GM18511 (cell line): ENCODE measurements around the gene UTF1.

ENCODE experiments used
- ATAC-seq: cut with Tn5 transposase; IDR thresholded peaks from one replicate; pipeline ENCODE4 v1.9.1; 2021; ENCODE audit warnings: mild to moderate bottlenecking, moderate library complexity; ENCODE audit not compliant: unreplicated experiment

UTF1 gene

GRCh38 chr10:133196221-133196915 is 33.6 kb upstream of the UTF1 start:
- no peak for ATAC-seq

GRCh38 chr10:133196936-133197758 is 32.9 kb upstream of the UTF1 start:
- no peak for ATAC-seq

GRCh38 chr10:133197786-133198185 is 32.2 kb upstream of the UTF1 start:
- no peak for ATAC-seq

- ATAC-seq, result no peak
These were observed 31.8 kb upstream of the UTF1 start for GRCh38 chr10:133198206-133198605.

GRCh38 chr10:133198621-133199487 is 31.2 kb upstream of the UTF1 start:
- no peak for ATAC-seq

GRCh38 chr10:133199488-133199885 is 30.5 kb upstream of the UTF1 start:
- no peak for ATAC-seq

GRCh38 chr10:133199992-133200611 is 29.9 kb upstream of the UTF1 start:
- no peak for ATAC-seq

GRCh38 chr10:133200621-133201031 is 29.4 kb upstream of the UTF1 start:
- no peak for ATAC-seq

GRCh38 chr10:133201151-133201947 is 28.7 kb upstream of the UTF1 start:
- ATAC-seq, result no peak

- ATAC-seq, result no peak
These were observed 27.9 kb upstream of the UTF1 start for GRCh38 chr10:133201948-133202725.

- ATAC-seq, result no peak
These were observed 27.0 kb upstream of the UTF1 start for GRCh38 chr10:133202778-133203651.

GRCh38 chr10:133203652-133204195 is 26.3 kb upstream of the UTF1 start:
- no peak for ATAC-seq

- ATAC-seq, result no peak
These were observed 25.6 kb upstream of the UTF1 start for GRCh38 chr10:133204226-133205015.

GRCh38 chr10:133205146-133205545 is 24.9 kb upstream of the UTF1 start:
- ATAC-seq, result no peak

- no peak for ATAC-seq
These were observed 23.5 kb upstream of the UTF1 start for GRCh38 chr10:133206356-133207040.

GRCh38 chr10:133207041-133207600 is 22.9 kb upstream of the UTF1 start:
- ATAC-seq, result no peak
